A549 treated with RU486 at 1 μM for 4 hours (cell line): ENCODE measurements around the gene CTSO. TPM values are rescaled to one million over a fixed set of nuclear protein-coding genes. Genes with fewer than 3 reads are reported as not detected.

Experiments
- total RNA-seq: library from RNA; stranded (reverse); fragments of 200-300 nt; extraction: Qiagen RNA extraction; gene quantifications from 5 replicates; pipeline ENCODE4 v1.2.3, GENCODE V29; 2022; ENCODE audit warnings: low read depth

Gene CTSO
- 0.57 to 1.3 TPM (median 1.0 TPM) in 5 replicates for total RNA-seq

DNA sequence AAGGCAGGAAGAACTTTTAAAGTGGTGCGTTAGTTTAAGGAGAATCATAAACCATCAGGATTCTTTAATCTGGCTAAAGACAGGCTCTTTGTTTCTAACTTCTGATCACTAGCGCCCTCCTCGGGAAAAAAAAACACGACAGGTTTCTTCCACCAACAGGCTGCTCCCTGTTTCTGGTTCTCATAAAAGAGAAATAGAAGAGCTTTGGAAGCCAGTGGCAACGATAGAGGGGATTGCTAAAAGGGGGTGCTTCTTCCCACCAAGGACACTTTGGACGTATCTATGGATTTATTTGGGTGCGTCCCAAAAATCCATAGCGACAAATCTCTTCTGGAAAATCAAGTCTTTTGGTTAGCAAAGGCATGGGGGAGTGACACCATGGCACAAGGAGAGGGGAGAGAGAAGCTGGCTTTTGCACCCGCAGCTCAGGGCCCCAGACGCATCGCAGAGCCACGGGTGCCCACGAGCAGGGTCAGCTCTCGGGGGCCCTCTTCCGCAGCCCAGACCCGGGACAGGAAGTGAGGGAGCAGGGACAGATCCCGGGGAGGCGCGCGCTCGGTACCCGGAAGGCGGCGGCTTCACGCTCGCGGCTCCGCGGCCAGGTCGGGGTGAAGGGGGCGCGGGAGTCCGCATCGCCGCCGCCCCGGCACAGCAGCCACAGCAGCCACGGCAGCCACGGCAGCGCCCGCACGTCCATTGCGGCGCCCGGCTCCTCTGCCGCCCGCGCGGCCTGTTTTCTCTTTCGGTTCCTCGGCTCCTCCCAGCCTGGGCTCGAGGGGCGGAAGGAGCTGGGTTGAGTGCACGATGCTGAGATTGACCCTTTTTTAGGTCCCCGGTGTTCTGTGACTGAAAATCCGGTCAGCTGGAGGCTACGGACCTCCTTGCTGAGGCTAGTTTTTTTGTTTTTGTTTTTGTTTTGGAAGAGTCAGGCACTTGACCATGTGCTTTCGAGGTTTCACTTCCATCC is at the start of gene CTSO:
CTSO (minus strand) TSS at position 716 of the 967 bp plus-strand sequence; CDS start at position 697, 19 bp downstream.

GRCh38 chr4:155903453-155903852 is 50.2 kb downstream of the CTSO start, which contains the start of gene TDO2:
TDO2 (plus strand) TSS chr4:155903696; CDS start chr4:155903759, 63 bp downstream.

Other genes starting within 250 kb of the CTSO start
- 0.16 to 0.40 TPM (median 0.27 TPM) in 5 replicates for gene GUCY1B1, start 194.8 kb downstream of the CTSO start, total RNA-seq
- gene ASIC5, start 87.6 kb downstream of the CTSO start, total RNA-seq, result not detected in 5 replicates
- gene TDO2, start 50.2 kb downstream of the CTSO start, total RNA-seq, result 0.60 to 1.3 TPM (median 0.94 TPM) in 5 replicates